ENCODE results near the gene SPEF2.

Gene SPEF2

DNA sequence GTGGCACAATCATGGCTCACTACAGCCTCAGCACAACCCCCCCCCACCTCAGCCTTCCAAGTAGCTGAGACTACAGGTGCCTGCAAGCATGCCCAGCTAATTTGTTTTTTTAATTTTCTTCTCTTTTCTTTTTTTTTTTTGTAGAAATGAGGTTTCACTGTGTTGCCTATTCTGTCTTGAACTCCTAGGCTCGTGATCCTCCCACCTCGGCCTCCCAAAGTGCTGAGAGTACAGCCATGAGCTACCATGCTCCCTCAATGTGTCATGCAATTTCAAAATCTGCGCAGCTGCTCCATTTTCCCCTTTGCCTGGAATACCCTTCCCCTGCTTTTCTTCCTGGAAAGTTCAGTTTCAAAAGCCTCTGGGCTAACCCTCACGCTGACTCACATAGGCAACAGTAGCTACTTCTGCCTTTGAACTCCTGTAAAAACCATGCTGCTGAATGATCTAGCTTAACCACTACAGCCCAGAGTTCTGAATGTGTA, 168.0 kb downstream of the SPEF2 start:
- no peak for DNase-seq

DNA sequence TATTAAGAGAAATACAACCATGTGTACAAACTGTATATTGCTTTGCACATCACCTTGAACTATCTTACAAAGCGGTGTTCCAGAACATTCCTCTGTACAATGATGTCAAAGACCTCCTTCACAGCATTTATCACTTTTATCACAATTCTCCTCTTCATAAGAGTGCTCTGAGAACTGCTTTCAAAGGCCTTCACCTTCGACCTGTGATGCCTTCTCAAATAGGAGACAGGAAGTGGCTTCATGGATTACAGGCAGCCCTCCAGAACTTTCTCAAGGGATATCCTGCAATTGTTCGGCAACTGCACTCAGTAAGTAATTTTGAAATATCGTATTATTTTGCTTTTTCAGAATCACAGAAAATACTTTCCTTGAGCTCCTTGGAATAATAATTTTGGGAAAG, 171.1 kb downstream of the SPEF2 start:
- no peak for DNase-seq

DNA sequence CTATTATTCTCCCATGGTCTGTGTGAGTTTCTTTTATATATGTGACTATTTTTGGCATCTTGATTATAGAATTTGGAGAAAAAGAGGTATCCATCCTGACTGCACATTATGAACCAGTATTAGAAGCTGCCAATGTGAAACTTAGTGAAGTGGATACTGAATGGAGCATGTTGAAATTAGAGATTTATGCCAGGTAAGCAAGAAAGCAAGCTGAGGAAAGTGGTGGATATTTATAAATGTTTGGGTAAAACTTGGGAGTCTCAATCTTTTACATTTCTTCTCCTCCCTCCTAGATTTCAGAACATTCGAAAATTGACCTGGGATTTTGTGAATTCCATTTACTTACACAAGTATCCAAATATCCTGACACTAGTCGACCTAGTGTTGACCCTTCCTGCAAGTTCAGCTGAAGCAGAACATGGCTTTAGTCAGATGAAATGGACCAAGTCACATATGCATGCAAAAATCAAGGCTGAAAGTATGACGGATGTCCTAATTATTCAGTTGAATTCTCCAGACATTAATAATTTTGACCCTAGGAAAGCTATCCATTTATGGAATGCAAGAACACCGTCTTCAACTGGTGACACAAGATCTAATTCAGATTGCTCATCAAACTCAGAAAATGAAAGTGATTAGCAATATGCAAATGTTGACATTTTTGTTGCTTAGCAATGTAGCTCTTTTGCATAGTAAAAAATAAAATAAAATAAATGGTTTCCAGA, 172.2 kb downstream of the SPEF2 start:
- no peak for DNase-seq

DNA sequence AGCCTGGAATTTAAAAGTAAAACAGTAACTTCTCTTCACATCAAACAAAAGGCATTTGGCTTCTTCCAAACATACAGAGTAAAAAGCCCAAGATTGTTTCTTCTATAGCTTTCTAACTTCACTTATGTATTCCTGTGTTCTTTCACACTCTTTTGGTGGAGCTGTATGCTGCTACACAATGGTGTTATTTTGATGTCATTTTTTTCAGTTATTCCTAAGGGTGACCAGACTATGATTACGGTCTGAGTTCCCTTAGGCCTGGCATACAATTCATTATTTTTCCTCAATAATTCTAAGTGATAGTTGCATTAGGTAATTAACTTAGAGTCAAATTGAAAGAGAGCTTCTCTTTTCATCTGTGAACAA, 172.8 kb downstream of the SPEF2 start:
- DNase-seq, result no peak

DNA sequence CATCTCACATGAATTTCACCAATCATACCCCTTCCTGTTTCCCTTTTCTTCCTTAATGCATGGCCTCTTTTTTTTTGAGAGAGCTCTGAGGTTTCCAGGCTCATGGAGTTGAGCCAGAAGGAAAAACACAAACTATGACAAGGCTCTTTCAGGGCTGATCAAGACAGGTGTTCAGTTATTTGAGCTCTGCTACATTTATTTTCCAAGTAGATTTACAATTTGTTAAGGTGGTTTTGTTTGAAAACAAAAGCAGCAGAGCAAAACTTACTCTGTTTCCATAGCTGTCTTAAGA, 176.6 kb downstream of the SPEF2 start:
- no peak for DNase-seq

DNA sequence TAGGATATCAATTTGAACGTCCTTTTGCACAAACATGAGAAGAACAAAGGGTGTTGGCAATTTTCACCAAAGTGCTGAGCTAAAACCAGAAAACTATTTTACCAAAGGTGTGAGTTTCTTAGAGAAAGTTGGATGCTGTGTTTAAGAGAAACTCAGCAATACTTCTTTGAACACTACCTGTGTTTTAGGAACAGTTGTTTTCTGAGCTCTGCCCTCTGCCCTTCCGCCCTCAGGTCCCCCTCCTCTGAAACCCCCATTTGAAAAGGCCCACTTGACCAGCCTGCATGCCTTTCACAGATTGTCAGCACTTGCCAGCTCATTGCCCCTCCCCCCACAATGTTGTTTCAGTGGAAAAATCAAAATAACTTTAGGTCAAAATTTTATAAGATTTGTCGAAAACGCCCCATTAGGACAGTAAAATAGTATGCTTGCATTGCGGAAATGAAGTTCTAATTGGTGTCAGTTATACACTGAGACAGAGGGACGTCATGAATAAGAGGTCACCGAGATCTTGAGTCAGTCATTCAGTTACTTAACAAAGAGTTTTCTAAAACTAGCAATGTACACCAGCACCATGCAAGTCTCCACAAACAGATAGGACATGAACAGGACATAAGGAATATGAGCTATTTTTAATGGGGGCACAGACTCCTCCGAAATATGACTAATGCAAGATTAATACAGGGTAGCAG, 177.2 kb downstream of the SPEF2 start:
- no peak for DNase-seq

DNA sequence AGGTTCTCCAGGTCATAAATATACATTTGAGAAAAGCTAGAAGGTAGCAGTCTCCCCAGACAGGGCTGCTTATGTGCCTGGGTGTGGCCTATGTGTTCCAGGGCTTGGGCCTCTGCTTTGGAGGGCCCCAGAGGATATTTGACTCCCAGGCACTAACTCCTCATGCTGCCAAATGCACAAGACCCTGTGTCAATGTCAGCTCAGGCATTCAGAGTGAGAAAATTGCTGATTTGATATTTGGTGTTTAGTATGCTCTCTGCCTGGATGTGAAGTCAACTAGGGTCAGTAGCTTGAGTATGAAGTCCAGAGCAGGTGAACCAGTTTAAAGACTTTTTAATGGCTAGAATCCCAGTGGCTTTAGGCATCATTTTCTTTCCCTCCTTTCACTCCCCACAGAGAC, 181.5 kb downstream of the SPEF2 start:
- DNase-seq, result no peak

DNA sequence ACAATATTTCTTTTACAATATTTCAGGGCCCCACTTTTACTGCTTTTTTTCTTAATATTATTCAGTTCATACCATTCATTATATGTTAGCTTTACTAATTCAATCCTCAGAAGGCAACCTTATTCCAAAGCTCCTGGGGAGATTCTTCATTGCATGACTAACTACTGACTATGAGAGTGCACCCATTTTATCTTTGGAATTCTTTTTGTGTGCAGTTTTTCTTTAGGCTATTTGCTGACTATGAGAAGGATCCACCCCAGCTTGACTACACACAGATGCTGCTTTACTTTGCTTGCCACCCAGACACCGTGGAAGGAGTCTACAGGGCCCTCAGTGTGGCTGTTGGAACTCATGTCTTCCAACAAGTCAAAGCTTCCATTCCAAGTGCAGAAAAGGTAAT, 182.1 kb downstream of the SPEF2 start:
- DNase-seq, result no peak

DNA sequence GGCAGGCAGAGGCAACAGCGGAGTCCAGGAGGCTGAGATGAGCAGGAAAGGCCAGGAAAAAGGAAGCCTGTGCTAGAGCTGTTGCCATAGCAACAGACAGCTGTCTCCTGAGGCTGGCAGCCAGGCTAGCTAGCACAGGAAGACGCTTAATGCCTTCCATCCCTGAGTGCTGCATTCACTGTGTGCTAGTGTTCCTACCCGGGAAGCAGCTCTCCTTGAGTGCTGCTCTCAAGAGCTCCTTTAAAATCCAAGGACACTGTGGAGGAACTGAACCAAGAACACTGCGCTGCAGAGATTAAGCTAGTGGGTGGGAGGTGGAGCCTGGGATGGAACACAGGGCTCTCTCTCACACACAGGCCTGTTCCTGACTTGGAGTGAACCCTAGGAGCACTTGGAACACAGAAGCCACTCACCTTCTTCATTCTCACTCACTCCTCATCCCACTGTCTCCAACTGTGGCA, 185.6 kb downstream of the SPEF2 start:
- peak; percentile 85 for DNase-seq

DNA sequence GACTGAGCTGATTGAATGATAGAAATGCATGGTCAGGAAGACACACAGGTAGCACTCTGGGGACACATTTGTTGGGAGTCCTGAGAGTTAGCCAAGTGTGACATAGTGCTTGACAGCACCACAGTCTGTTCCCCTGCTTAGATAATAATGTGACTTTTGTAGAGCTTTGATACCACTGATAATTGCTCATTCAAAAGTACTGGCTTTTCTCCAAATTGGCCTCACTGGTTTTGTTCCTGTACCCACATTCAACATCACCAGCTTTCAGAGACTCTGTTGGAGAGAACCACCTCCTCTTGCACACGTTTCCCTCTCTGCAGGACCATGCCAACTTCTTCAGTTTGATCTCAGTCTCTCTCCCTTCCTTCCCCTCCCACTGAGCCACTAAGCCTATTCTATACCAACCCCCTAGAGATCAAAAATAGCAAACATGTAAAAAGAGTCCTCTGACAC, 186.6 kb downstream of the SPEF2 start:
- no peak for DNase-seq

DNA sequence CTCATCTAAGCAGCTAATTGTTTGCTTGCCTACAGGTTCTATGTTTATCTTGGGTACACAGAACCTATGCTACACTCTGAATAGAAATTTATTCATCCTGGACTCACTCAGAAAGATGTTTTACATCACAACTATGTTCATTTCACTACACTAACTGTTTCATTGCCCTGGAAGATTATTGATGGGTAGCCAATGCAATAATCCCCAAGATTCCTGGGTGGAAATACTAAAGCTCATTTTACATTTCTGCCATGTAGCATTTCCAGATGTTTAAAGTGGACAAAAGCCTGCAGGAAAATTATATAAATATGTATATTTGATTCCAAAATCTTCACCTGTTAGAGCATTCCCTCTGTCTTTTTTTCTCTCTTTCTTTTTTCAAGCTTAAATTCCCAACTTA, 187.2 kb downstream of the SPEF2 start:
- DNase-seq, result no peak

DNA sequence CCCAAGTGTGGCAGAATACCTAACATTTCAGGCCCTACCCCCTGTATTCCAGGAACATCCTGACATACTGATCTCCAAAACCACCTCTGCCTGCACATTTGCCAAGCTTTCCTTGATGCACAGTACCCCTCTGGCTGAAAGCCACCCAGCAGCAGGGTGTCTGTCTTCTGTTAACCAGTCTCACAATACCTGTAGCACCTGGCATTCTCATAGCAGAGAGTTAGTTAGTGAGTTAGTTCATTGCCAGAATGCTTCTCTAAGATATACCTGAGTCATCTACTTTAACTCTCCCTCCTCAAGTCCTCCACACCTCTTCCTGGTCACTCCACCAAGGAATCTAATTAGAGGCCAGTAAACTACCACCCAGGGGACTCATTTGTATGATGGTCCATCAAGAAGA, 192.9 kb downstream of the SPEF2 start:
- no peak for DNase-seq

DNA sequence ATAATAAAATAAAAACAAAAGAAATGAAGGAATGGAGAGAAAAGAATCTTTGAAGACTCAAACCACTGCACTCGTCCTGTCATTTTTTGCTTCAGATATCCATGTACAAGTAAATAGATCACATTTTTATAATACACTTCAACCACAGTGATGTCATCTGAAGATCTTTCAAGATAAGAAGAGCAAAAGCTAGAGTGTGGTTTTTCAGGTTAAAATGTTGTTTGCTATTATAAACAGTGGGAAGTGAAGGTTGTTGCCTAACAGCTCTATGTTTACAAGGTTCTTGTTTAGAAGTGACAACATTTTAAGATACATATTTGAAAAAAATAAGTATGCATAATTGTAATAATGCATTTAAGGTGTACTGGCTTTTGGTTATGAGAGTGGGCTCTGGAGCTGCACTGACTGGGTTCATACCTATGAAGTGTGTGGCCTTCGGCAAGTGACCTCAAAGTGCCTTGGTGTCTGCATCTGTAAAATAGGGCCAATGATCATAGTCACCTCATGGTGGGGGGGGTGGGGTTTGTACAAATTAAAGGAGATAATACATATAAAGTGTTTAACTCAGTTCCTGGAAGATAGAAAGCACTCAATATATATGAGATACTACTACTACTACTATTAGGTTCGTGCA, 193.6 kb downstream of the SPEF2 start:
- no peak for DNase-seq

DNA sequence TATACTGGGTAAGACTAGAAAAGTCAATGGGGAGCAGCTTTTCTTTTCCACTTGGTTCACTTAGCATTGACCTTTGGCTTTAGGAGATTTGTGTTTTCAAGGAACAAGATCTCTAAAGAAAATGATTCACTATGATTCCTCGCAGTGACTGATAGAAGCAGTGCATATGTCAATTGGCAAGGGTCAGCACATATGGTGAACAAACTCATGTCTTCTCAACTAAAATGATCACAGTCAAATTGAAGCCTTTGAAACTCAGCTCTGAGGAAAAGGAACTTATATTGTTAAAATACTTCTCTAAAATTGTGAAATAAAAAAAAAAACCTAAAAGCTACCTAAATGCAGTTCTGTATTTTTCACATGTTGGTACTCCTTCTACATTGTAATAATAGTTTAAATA, 195.9 kb downstream of the SPEF2 start:
- DNase-seq, result no peak

DNA sequence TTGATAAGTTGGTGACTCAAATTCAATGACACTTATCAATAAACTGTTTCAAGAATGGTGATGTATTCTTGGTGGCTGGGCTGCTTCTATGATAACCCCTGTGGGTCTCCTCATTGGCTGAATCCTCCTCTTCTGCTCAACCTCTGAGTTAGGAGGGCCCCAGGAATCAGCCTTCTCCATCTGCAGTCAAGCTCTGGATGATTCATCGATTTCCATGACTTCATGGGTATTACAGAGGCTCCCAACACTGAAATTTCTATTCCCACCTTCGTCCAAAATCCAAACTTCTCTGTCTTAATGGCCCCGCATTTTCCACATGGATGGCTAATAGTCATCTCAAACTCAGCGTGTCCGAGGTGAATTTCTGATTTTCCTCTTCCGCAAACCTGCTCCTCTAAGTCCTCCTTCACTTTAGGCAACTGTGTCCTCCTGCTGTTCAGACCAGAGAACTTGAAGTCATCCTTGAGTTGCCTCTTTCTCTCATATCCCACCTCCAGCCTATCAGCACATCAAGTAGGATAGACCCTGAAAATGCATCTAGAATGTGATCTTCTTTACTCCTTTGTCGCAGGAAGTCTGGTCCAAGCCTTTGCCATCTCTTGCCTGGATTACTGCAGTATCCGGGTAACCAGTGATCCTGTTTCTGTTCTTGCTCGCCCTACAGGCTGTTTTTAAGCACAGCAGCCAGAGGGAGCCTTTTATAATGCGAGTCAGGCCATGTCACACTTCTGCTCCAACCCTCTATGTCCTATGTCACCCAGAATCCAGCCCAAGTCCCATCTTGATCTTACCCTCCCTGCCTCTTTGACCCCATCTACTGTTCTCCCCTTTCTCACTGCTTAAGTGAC, 197.7 kb downstream of the SPEF2 start:
- DNase-seq, result no peak

DNA sequence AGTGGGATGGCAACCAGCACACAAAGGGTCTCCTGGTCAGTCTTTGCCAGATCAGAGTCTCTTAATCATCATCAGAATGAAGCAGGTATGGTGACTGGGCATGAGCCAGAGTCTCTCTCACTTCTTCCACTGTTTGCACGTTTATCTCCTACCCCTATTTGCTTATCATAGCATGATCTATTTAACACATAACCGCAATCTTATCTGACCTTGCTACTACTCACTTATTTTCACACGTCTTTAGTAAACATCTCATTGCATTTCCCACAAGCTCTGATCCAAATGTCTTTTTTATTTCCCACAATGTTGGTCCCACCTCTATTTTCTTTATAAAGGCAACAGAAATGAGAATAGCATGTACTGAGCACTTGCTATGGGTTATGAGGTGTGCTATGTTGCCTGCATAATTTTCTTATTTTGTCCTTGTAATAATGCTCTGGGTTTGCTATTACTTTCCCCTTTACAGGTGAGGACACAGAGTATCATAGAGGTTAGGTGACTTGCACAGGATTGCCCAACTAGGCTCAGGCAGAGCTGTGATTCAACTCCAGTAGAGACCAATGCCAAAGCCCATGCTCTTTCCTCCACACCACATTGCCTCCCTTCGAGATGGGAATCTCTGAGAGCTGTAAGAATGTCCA, 199.3 kb downstream of the SPEF2 start:
- no peak for DNase-seq

DNA sequence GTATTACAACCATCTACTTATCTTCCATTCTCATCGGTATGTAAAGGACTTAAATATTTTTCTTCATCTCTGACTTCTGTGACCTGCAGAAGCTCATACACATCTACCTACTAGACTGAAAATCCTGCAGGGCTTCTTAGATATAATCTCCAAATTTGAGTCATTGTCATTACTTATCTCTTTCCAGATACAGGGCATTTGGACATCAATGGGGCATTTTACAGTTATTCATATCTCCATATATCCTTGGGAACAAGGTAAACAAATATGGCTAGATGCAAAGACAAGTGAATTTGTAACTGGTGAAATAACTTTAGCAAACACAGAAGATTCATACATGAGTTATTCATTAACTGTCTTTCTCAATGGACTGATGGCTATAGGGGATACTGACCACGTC, 201.4 kb downstream of the SPEF2 start:
- DNase-seq, result no peak

DNA sequence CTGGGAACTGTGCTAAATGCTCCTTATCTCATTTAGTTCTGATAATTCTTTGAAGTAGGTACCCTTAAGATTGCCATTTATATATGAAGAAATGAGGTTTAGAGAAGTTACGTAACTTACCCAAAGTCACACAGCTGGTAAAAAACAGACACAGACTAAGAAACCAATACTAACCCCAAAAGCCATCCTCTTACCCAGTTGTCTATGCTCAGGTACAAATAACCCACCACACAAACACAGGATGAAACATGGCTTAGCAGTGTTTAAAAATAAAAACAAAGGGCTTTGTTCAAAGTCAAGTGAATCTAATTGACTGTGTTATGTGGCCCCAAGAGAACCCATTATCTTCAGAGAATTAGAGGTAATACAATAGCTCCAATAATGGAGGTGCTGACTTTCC, 202.0 kb downstream of the SPEF2 start:
- no peak for DNase-seq

DNA sequence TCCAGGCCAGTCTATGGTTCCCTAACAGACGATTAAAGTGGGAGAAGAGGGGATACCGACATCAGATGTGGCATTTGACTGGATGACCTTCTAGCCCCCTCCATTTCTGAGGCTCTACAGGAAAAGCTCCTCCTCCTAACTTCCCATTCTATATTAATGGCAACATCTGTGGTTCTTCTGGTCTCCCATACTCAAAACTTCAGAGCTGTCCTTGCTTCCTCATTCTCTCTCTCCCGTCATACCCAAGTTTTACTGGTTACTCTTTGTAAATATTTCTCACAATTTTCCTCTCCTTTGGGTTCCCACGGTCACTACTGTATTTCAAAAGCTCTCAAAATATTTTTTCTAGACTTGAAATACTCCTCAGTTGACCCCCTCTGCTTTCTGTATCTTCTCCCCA, 203.1 kb downstream of the SPEF2 start:
- DNase-seq, result no peak

DNA sequence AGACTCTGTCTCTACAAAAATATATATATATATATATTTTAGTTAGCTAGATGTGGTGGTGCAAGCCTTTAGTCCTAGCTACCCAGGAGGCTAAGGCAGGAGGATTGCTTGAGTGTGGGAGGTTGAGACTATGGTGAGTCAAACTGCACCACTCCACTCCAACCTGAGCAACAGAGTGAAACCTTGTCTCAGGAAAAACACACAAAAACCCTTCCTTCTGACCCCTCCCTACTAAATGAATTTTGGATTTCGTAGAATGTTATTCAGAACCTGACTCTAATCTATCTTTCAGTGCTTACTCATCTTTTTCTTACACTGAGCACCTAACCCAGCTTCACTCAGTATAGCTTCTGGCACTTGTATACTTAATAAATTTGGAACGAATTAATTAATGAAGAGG, 203.8 kb downstream of the SPEF2 start:
- DNase-seq, result no peak

DNA sequence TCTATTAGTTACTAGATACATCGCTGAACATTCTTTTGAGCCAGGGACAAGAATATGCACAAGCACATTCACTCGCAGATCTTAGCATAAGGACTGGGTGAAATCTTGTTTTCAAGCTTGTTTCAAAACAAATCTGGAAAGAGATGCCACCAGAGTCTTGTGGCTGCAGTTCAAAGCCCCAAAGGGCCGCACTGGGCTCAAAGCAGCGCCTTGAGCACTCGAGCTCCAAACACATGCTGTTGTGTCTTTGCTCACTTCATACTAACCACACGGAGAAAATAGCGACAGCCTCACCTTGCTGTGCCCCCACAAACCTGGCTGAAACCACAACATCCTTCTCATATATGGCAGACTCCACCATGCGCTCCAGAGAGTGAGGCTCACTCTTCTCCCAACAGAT, 204.8 kb downstream of the SPEF2 start:
- no peak for DNase-seq

DNA sequence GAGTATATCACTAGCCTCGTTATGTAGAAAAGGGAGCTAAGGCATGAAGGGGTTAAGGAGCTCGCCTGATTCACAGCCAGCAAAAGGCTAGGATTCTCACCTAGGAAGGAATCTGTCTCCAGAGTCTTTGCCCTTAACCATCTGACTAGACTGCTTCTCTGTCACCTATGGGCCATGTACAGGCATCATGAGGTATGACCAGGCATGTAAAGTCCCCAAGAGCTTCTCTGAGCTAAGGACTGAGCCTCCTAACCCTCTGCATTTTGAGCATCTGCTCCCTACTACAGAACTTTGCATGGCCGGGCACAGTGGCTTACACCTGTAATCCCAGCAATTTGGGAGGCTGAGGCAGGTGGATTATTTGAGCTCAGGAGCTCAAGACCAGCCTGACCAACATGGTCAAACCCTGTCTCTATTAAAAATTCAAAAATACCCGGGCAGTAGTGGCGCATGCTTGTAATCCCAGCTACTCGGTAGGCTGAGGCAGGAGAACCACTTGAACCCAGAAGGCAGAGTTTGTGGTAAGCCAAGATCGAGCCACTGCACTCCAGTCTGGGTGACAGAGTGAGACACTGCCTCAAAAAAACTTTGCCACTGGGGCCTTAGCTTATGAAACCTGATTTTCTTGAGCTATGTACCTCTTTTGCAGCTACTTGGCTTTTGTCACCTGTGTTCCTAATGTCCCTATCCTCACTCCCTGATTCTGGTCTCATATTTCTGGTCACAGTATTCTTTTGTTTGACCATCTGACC, 205.9 kb downstream of the SPEF2 start:
- no peak for DNase-seq

All from NCI-H2171 (cell line).